Measurements from ENCODE around the gene DDX43.
"Not testable (repeated sequence)": the region's sequence is repeated elsewhere in the genome, so short reads cannot be mapped to it uniquely, and the experiment has no call there.

DDX43 gene

GRCh38 chr6:73389854-73390253 is 4.8 kb upstream of the DDX43 start:
- no peak for DNase-seq

- DNase-seq, result no peak
Measured at GRCh38 chr6:73391675-73392074, 3.0 kb upstream of the DDX43 start.

GRCh38 chr6:73392188-73392587 is 2.4 kb upstream of the DDX43 start:
- DNase-seq, result not testable (repeated sequence)

GRCh38 chr6:73393278-73393677 is 1.4 kb upstream of the DDX43 start:
- no peak for DNase-seq

- no peak for DNase-seq
Measured at GRCh38 chr6:73395875-73396274, 1.2 kb downstream of the DDX43 start.

- DNase-seq, result no peak
Measured at GRCh38 chr6:73400656-73401055, 6.0 kb downstream of the DDX43 start.

- DNase-seq, result no peak
Measured at GRCh38 chr6:73409395-73409794, 14.8 kb downstream of the DDX43 start.

- no peak for DNase-seq
Measured at GRCh38 chr6:73413102-73413501, 18.5 kb downstream of the DDX43 start.

- no peak for DNase-seq
Measured at GRCh38 chr6:73418081-73418741, 23.6 kb downstream of the DDX43 start.

GRCh38 chr6:73421534-73421933 is 26.9 kb downstream of the DDX43 start:
- no peak for DNase-seq

GRCh38 chr6:73435236-73435635 is 40.6 kb downstream of the DDX43 start:
- DNase-seq, result no peak

- DNase-seq, result no peak
Measured at GRCh38 chr6:73443555-73443954, 48.9 kb downstream of the DDX43 start.

GRCh38 chr6:73451223-73452106 is 56.8 kb downstream of the DDX43 start:
- DNase-seq, result peak in 4 of 5 experiments; percentile 16 to 69 (median 34)

GRCh38 chr6:73452107-73452461 is 57.5 kb downstream of the DDX43 start, which contains the start of gene CGAS:
CGAS (minus strand) TSS chr6:73452297; CDS start chr6:73452181, 116 bp downstream.
- peak; percentile 55 to 88 (median 67) for DNase-seq

- peak in 1 of 5 experiments; percentile 84 for DNase-seq
Measured at GRCh38 chr6:73455865-73456629, 61.4 kb downstream of the DDX43 start.

GRCh38 chr6:73459474-73459873 is 64.8 kb downstream of the DDX43 start:
- DNase-seq, result peak in 1 of 5 experiments; percentile 37

- DNase-seq, result peak in 1 of 5 experiments; percentile 34
Measured at GRCh38 chr6:73460056-73460455, 65.4 kb downstream of the DDX43 start.

GRCh38 chr6:73461537-73462350 is 67.1 kb downstream of the DDX43 start, which contains the start of gene MTO1:
MTO1 (plus strand) TSS chr6:73461737; CDS start chr6:73461855, 118 bp downstream.
- DNase-seq, result peak; percentile 52 to 96 (median 80)
